ENCODE data around the gene ELP5.
"Not testable (repeated sequence)": the region's sequence is repeated elsewhere in the genome, so short reads cannot be mapped to it uniquely, and the experiment has no call there.

ELP5 gene

GRCh38 chr17:7237266-7237760, 14.7 kb upstream of the ELP5 start:
- no peak for DNase-seq

- DNase-seq: peak; percentile 89 to 90
These were observed 14.1 kb upstream of the ELP5 start for GRCh38 chr17:7237761-7238419.

- DNase-seq: peak in 1 of 2 donors; percentile 31
These were observed 13.5 kb upstream of the ELP5 start for GRCh38 chr17:7238420-7239090.

GRCh38 chr17:7239091-7240027, 12.7 kb upstream of the ELP5 start, which contains the start of gene PHF23:
PHF23 (minus strand) TSS chr17:7239457; CDS start chr17:7239279, 178 bp downstream.
- peak; percentile 98 for DNase-seq

- no peak for DNase-seq
These were observed 11.6 kb upstream of the ELP5 start for GRCh38 chr17:7240375-7240774.

GRCh38 chr17:7241090-7241733, 10.8 kb upstream of the ELP5 start:
- DNase-seq: no peak

GRCh38 chr17:7241783-7242716, 10.0 kb upstream of the ELP5 start, which contains the start of gene GABARAP:
GABARAP (minus strand) TSS chr17:7242449; CDS start chr17:7242330, 119 bp downstream.
- peak; percentile 94 to 96 for DNase-seq

GRCh38 chr17:7242717-7243452, 9.1 kb upstream of the ELP5 start:
- DNase-seq: peak; percentile 92 to 93

- DNase-seq: no peak
These were observed 8.6 kb upstream of the ELP5 start for GRCh38 chr17:7243453-7243729.

GRCh38 chr17:7243838-7244237, 8.2 kb upstream of the ELP5 start:
- DNase-seq: not testable (repeated sequence)

GRCh38 chr17:7246779-7247178, 5.2 kb upstream of the ELP5 start:
- DNase-seq: no peak

GRCh38 chr17:7248796-7249195, 3.2 kb upstream of the ELP5 start:
- no peak for DNase-seq

- DNase-seq: no peak
These were observed 2.8 kb upstream of the ELP5 start for GRCh38 chr17:7249214-7249613.

- no peak for DNase-seq
These were observed 2.2 kb upstream of the ELP5 start for GRCh38 chr17:7249830-7250229.

- DNase-seq: no peak
These were observed 1.1 kb upstream of the ELP5 start for GRCh38 chr17:7250695-7251627.

- peak; percentile 99 for DNase-seq
These were observed 297 bp upstream of the ELP5 start, which contains the start of gene CTDNEP1 for GRCh38 chr17:7251661-7252175. CTDNEP1 (minus strand) TSS chr17:7251734; CDS start chr17:7251296, 438 bp downstream.

- DNase-seq: no peak
These were observed 1.1 kb downstream of the ELP5 start for GRCh38 chr17:7253082-7253481.

GRCh38 chr17:7254511-7254910, 2.5 kb downstream of the ELP5 start:
- no peak for DNase-seq

GRCh38 chr17:7256766-7257456, 4.9 kb downstream of the ELP5 start:
- no peak for DNase-seq
